Mesenchymal stem cell (in vitro differentiated cells and primary cell): ENCODE data around the gene DAP.

ENCODE experiments used
- DNase-seq: peaks from one replicate; pipeline ENCODE4 v3.0.0-alpha.2; 2013
- H2AFZ ChIP-seq: one replicate; pipeline ENCODE4 v1.6.1; 2013; ENCODE audit warnings: low read depth, mild to moderate bottlenecking, control low read depth, inconsistent platforms, low read length, moderate library complexity
- H2AK5ac ChIP-seq: 2 replicates; pipeline ENCODE4 v1.6.1; 2013; ENCODE audit warnings: low read length, moderate library complexity, mild to moderate bottlenecking, inconsistent platforms; ENCODE audit not compliant: severe bottlenecking
- H2BK120ac ChIP-seq: one replicate; pipeline ENCODE4 v1.6.1; 2013; ENCODE audit warnings: low read depth, mild to moderate bottlenecking, inconsistent platforms, low read length, moderate library complexity
- H2BK12ac ChIP-seq, 2 experiments: one replicate each; pipeline ENCODE4 v1.6.1; 2013; ENCODE audit warnings: inconsistent platforms in 2 of 2, low read length in 2 of 2, mild to moderate bottlenecking in 2 of 2, moderate library complexity in 2 of 2, control low read depth in 1 of 2
- H2BK15ac ChIP-seq: one replicate; pipeline ENCODE4 v1.6.1; 2013; ENCODE audit warnings: mild to moderate bottlenecking, low read depth, inconsistent platforms; ENCODE audit not compliant: poor library complexity, severe bottlenecking
- H2BK5ac ChIP-seq: 2 replicates; pipeline ENCODE4 v1.6.1; 2013; ENCODE audit warnings: low read depth, mild to moderate bottlenecking, low read length, control low read depth, inconsistent platforms; ENCODE audit not compliant: poor library complexity, severe bottlenecking
- H3K14ac ChIP-seq, 2 experiments: one replicate each; pipeline ENCODE4 v1.6.1; 2013; ENCODE audit warnings: inconsistent platforms in 2 of 2, low read length in 2 of 2, control low read depth in 1 of 2, mild to moderate bottlenecking in 1 of 2, moderate library complexity in 1 of 2
- H3K18ac ChIP-seq, 2 experiments: one replicate each; pipeline ENCODE4 v1.6.1; 2013; ENCODE audit warnings: inconsistent platforms in 2 of 2, low read length in 2 of 2, control low read depth in 1 of 2, low read depth in 1 of 2, mild to moderate bottlenecking in 1 of 2
- H3K23ac ChIP-seq, 2 experiments: one replicate each; pipeline ENCODE4 v1.6.1; 2013; ENCODE audit warnings: inconsistent platforms in 2 of 2, low read length in 2 of 2, mild to moderate bottlenecking in 2 of 2, moderate library complexity in 2 of 2, control low read depth in 1 of 2
- H3K27ac ChIP-seq: 2 replicates; pipeline ENCODE4 v1.5.1; 2013; ENCODE audit warnings: mild to moderate bottlenecking, moderate library complexity, low read length, control low read depth, inconsistent platforms; ENCODE audit not compliant: poor library complexity, severe bottlenecking
- H3K27me3 ChIP-seq, 2 experiments: 2 replicates each; pipeline versions ENCODE4 v1.6.1 to v1.7.0; 2013; ENCODE audit warnings: low read length in 2 of 2, mild to moderate bottlenecking in 2 of 2, moderate library complexity in 2 of 2, control low read depth in 1 of 2, inconsistent platforms in 1 of 2; ENCODE audit not compliant: control insufficient read depth in 1 of 2, insufficient read depth in 1 of 2
- H3K36me3 ChIP-seq, 2 experiments: 2 replicates each; pipeline versions ENCODE4 v1.6.1 to v1.7.0; 2013; ENCODE audit warnings: low read length in 2 of 2, control low read depth in 1 of 2, inconsistent platforms in 1 of 2, low read depth in 1 of 2, mild to moderate bottlenecking in 1 of 2; ENCODE audit not compliant: insufficient read depth in 2 of 2, control insufficient read depth in 1 of 2
- H3K4ac ChIP-seq, 2 experiments: one replicate each; pipeline ENCODE4 v1.6.1; 2013; ENCODE audit warnings: inconsistent platforms in 2 of 2, low read length in 2 of 2, mild to moderate bottlenecking in 2 of 2, moderate library complexity in 2 of 2, control low read depth in 1 of 2, low read depth in 1 of 2
- H3K4me1 ChIP-seq: 2 replicates; pipeline ENCODE4 v1.6.1; 2013; ENCODE audit warnings: low read depth, low read length, control low read depth; ENCODE audit not compliant: control insufficient read depth, insufficient read depth
- H3K4me2 ChIP-seq: 2 replicates; pipeline ENCODE4 v1.6.1; 2013; ENCODE audit warnings: low read length, mild to moderate bottlenecking, inconsistent platforms; ENCODE audit not compliant: poor library complexity, severe bottlenecking
- H3K4me3 ChIP-seq, 2 experiments: 2 replicates each; pipeline versions ENCODE4 v1.5.1 to v1.7.0; 2013; ENCODE audit warnings: low read length in 2 of 2, mild to moderate bottlenecking in 2 of 2, control low read depth in 1 of 2, low read depth in 1 of 2; ENCODE audit not compliant: insufficient read depth in 1 of 2
- H3K79me1 ChIP-seq: replicated peaks from 2 replicates; pipeline ENCODE4 v1.6.1; 2013; ENCODE audit warnings: mild to moderate bottlenecking, control low read depth, low read length, inconsistent platforms; ENCODE audit not compliant: poor library complexity, severe bottlenecking
- H3K9ac ChIP-seq: 2 replicates; pipeline ENCODE4 v1.7.0; 2013; ENCODE audit warnings: mild to moderate bottlenecking, low read length, moderate library complexity
- H3K9me3 ChIP-seq: 2 replicates; pipeline ENCODE4 v1.7.0; 2013; ENCODE audit warnings: mild to moderate bottlenecking, low read length; ENCODE audit not compliant: control insufficient read depth
- H4K8ac ChIP-seq: one replicate; pipeline ENCODE4 v1.6.1; 2013; ENCODE audit warnings: inconsistent platforms, mild to moderate bottlenecking, low read length, moderate library complexity
- H4K91ac ChIP-seq: one replicate; pipeline ENCODE4 v1.6.1; 2013; ENCODE audit warnings: mild to moderate bottlenecking, low read length, inconsistent platforms
- WGBS: methylation state at CpG from one replicate; pipeline ENCODE4 v1.1.7; 2013; ENCODE audit warnings: mixed read lengths; 5-methylcytosine and 5-hydroxymethylcytosine counted together

DAP gene

GRCh38 chr5:10658265-10658664 is 102.8 kb downstream of the DAP start:
- Histone ChIP-seq H3K23ac (no peak overlapping the region), H4K8ac (no peak overlapping the region), H3K4me1 (peaks cover 3% of the 10 kb centered on the region), H3K27ac (no peak overlapping the region), H4K91ac (no peak overlapping the region), H2BK5ac (no peak overlapping the region), H3K9ac (no peak overlapping the region), H2AFZ (no peak overlapping the region), H2AK5ac (no peak overlapping the region), H3K27me3 (peaks cover 0 to 23% of the 10 kb centered on the region in 2 experiments), H3K36me3 (peaks cover 9 to 30% of the 10 kb centered on the region in 2 experiments), H3K14ac (no peak overlapping the region), H3K18ac (no peak overlapping the region), H2BK120ac (no peak overlapping the region), H3K4me2 (no peak overlapping the region), H3K4me3 (no peak overlapping the region), H3K4ac (no peak overlapping the region), H2BK15ac (no peak overlapping the region), H3K79me1 (peaks cover 7% of the 10 kb centered on the region), H3K9me3 (no peaks in the 10 kb centered on the region), H2BK12ac (no peak overlapping the region)
- DNase-seq: no peak
- 95% methylated on average over 3 of the region's 4 CpGs for WGBS

GRCh38 chr5:10655972-10656830 is 104.8 kb downstream of the DAP start:
- DNase-seq: no peak
- H3K4me2 ChIP-seq: no peak overlapping the region
- no peak overlapping the region for H3K4ac ChIP-seq
- peak overlapping the region in 1 of 2 experiments; percentile 44 for H3K14ac ChIP-seq
- peak overlapping the region in 1 of 2 experiments; percentile 35 for H3K18ac ChIP-seq
- H2AK5ac ChIP-seq: no peak overlapping the region
- no peak overlapping the region for H3K9ac ChIP-seq
- 92% methylated on average over 18 of the region's 18 CpGs for WGBS
- H3K36me3 ChIP-seq: peaks cover 15 to 48% of the 10 kb centered on the region in 2 experiments
- H3K4me3 ChIP-seq: no peak overlapping the region
- no peak overlapping the region for H3K23ac ChIP-seq
- no peak overlapping the region for H4K91ac ChIP-seq
- no peak overlapping the region for H4K8ac ChIP-seq
- H3K27ac ChIP-seq: no peak overlapping the region
- H2BK120ac ChIP-seq: no peak overlapping the region
- H3K27me3 ChIP-seq: peaks cover 0 to 6% of the 10 kb centered on the region in 2 experiments
- H2BK15ac ChIP-seq: no peak overlapping the region
- peaks cover 3% of the 10 kb centered on the region for H3K4me1 ChIP-seq
- H3K9me3 ChIP-seq: no peaks in the 10 kb centered on the region
- no peak overlapping the region for H2BK5ac ChIP-seq
- no peak overlapping the region for H2AFZ ChIP-seq
- H3K79me1 ChIP-seq: peaks cover 14% of the 10 kb centered on the region
- no peak overlapping the region for H2BK12ac ChIP-seq

GRCh38 chr5:10655161-10655971 is 105.7 kb downstream of the DAP start:
- Histone ChIP-seq H3K4ac (no peak overlapping the region), H3K9ac (no peak overlapping the region), H4K8ac (no peak overlapping the region), H3K79me1 (peaks cover 14% of the 10 kb centered on the region), H3K27me3 (no peaks in the 10 kb centered on the region), H3K23ac (no peak overlapping the region), H3K4me1 (peaks cover 3% of the 10 kb centered on the region), H2BK120ac (no peak overlapping the region), H3K9me3 (no peaks in the 10 kb centered on the region), H2AFZ (no peak overlapping the region), H3K4me3 (no peak overlapping the region), H3K27ac (no peak overlapping the region), H2BK15ac (no peak overlapping the region), H3K4me2 (no peak overlapping the region), H2BK5ac (no peak overlapping the region), H2AK5ac (no peak overlapping the region), H3K36me3 (peaks cover 18 to 48% of the 10 kb centered on the region in 2 experiments), H3K14ac (no peak overlapping the region), H2BK12ac (no peak overlapping the region), H3K18ac (no peak overlapping the region), H4K91ac (no peak overlapping the region)
- no peak for DNase-seq
- WGBS: 88% methylated on average over 29 of the region's 29 CpGs

GRCh38 chr5:10654566-10654965 is 106.5 kb downstream of the DAP start:
- no peak for DNase-seq
- Histone ChIP-seq H2AFZ (no peak overlapping the region), H4K91ac (no peak overlapping the region), H3K27me3 (no peaks in the 10 kb centered on the region), H2BK5ac (no peak overlapping the region), H3K9ac (no peak overlapping the region), H3K36me3 (peaks cover 20 to 55% of the 10 kb centered on the region in 2 experiments), H3K4me1 (peaks cover 3% of the 10 kb centered on the region), H4K8ac (no peak overlapping the region), H3K4me2 (no peak overlapping the region), H2BK15ac (no peak overlapping the region), H3K23ac (no peak overlapping the region), H3K79me1 (peaks cover 14% of the 10 kb centered on the region), H3K18ac (no peak overlapping the region), H3K4me3 (no peak overlapping the region), H3K4ac (no peak overlapping the region), H2BK12ac (no peak overlapping the region), H3K14ac (no peak overlapping the region), H3K9me3 (no peaks in the 10 kb centered on the region), H2AK5ac (no peak overlapping the region), H2BK120ac (no peak overlapping the region), H3K27ac (no peak overlapping the region)
- WGBS: 94% methylated on average over 13 of the region's 13 CpGs
